ENCODE data around the gene IFNG.
A peak's percentile ranks its signal among the peaks of the same experiment; 100 is the strongest.

IFNG gene

GRCh38 chr12:68114606-68115005 is 44.9 kb downstream of the IFNG start:
- no peak for DNase-seq

GRCh38 chr12:68113644-68114043 is 45.9 kb downstream of the IFNG start:
- DNase-seq = peak in 1 of 2 donors; percentile 15

DNA sequence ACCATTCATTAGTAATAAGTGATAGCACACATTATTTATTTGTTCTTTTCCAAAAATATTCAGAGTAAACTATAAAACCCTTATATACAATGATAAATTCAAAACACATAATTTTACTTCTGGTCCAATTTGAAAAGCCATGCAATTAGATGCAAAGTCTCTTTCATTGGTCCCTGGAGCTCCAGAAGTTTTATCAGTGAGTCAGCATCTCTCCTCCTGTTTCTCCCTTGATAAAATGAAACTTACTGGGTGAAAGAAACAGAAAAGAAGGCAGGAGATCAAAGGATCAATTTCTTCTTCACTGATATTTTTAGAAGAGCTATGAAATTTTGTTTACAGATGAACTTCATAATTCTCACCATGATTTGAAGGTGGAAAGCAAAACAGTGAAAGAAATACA is 47.5 kb downstream of the IFNG start:
- DNase-seq = no peak

DNA sequence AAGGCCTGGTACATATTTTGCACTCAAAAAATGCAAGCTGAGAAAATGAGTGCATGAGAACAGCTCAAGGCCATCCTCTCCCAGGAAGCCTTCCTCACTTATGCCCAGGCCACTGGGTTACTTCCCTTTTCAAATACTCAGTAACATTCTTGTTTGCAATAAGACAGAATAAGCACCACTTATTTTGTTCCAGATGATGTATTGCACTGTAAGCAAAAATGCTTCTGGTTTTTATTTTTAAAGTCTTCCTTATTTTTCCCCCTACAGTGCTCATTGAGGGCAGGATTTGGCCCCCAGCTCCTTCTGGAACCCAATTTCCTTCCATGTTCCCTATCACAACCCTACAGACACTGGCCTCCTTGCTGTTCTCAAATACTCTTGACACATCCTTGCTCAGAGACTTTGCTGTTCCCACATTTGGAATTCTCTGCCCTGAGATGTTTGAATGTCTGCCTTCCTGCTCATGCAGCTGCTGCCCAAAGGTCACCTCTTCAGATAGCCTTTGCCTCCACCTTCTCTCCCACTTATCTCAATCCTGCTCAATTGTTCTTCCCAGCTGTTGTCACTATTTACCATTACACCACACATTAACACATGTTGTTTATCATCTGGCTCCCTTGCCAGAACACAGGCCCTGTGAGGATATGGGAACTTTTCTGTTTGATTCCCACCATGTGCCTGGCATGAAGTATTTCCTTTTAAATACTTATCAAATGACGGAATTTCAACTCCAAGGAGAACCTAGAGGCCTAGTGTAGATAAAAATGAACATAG is 49.9 kb downstream of the IFNG start:
- no peak for DNase-seq

GRCh38 chr12:68109001-68109400 is 50.5 kb downstream of the IFNG start:
- DNase-seq = no peak

DNA sequence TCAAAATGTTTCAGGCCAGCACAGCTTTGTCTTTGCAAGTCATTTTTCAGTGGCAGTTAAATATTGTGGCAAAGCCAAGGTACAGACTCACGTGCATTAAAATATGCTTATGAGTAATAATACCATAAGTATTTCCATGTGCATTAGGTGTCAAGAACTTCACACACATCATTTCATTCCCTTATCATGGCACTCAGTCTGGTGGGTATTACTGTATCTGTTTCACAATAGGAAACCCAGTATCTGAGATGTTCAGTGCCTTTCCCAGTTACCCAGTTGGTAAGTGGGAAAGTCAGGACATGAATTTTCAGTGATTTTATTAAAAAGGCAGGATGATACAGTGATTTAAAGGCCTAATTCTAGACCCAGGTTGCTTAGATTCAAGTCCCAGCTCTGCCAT is 52.9 kb downstream of the IFNG start:
- DNase-seq = no peak

- DNase-seq = no peak
Measured at GRCh38 chr12:68106160-68106559, 53.4 kb downstream of the IFNG start.
